K562 (cell line): ENCODE measurements around the gene ARFRP1. TPM values are rescaled to one million over a fixed set of nuclear protein-coding genes. Genes with fewer than 3 reads are reported as not detected.

Experiments
- BCL6 ChIP-seq: fragments of 250-450 bp; sonication (Bioruptor Pico); IDR thresholded peaks from 2 replicates; pipeline ENCODE4 v1.4.0; 2020
- BHLHE40 ChIP-seq: IDR thresholded peaks from 2 replicates; pipeline ENCODE4 v1.6.1; 2011; ENCODE audit warnings: low read length, improper control_type of control experiment
- CREB1 ChIP-seq, 2 experiments: sonication (generic) in 1 of 2; formaldehyde crosslinking in 1 of 2; IDR thresholded peaks; 2 replicates each; pipeline versions ENCODE4 v1.6.1 to v1.8.0; 2012 to 2022; ENCODE audit warnings: inconsistent platforms in 1 of 2, mild to moderate bottlenecking in 1 of 2, missing genetic modification reagents in 1 of 2, moderate library complexity in 1 of 2
- ELK1 ChIP-seq: sonication (generic); formaldehyde crosslinking; IDR thresholded peaks from 2 replicates; pipeline ENCODE4 v1.8.1; 2022; ENCODE audit warnings: missing genetic modification reagents
- GATAD2A ChIP-seq: fragments of 450-650 bp; IDR thresholded peaks from 2 replicates; pipeline ENCODE4 v1.6.1; 2017
- HDAC1 ChIP-seq, 2 experiments: fragments of 450-650 bp; IDR thresholded peaks; 2 replicates each; pipeline ENCODE4 v1.6.1; 2016 to 2017; ENCODE audit warnings: inconsistent platforms in 1 of 2, mild to moderate bottlenecking in 1 of 2, moderate library complexity in 1 of 2
- KAT7 ChIP-seq: sonication (generic); formaldehyde crosslinking; IDR thresholded peaks from 2 replicates; pipeline ENCODE4 v1.8.0; 2022; ENCODE audit warnings: missing genetic modification reagents, mild to moderate bottlenecking, borderline replicate concordance
- KLF1 ChIP-seq: fragments of 450-650 bp; IDR thresholded peaks from 2 replicates; pipeline ENCODE4 v1.6.1; 2016; ENCODE audit warnings: missing genetic modification characterization, missing compliant biosample characterization
- MAFK ChIP-seq: IDR thresholded peaks from 2 replicates; pipeline ENCODE4 v1.6.1; 2011; ENCODE audit warnings: low read length, improper control_type of control experiment
- MED1 ChIP-seq: sonication (generic); formaldehyde crosslinking; IDR thresholded peaks from 2 replicates; pipeline ENCODE4 v1.8.1; 2023; ENCODE audit warnings: missing genetic modification reagents, borderline replicate concordance
- NFATC3 ChIP-seq: fragments of 450-650 bp; IDR thresholded peaks from 2 replicates; pipeline ENCODE4 v1.6.1; 2017; ENCODE audit warnings: mild to moderate bottlenecking
- NR2C1 ChIP-seq, 2 experiments: fragments of 450-650 bp; IDR thresholded peaks; 2 replicates each; pipeline ENCODE4 v1.6.1; 2017; ENCODE audit warnings: mild to moderate bottlenecking in 2 of 2, antibody characterized with exemption in 1 of 2, inconsistent platforms in 1 of 2, missing compliant biosample characterization in 1 of 2, missing genetic modification characterization in 1 of 2
- PURB ChIP-seq: sonication (generic); formaldehyde crosslinking; IDR thresholded peaks from 2 replicates; pipeline ENCODE4 v1.9.0; 2021; ENCODE audit warnings: low read depth, mild to moderate bottlenecking, missing genetic modification reagents
- RBFOX2 ChIP-seq: fragments of 200-400 bp; formaldehyde crosslinking; IDR thresholded peaks from 2 replicates; pipeline ENCODE4 v1.6.1; 2017; ENCODE audit warnings: low read depth, mild to moderate bottlenecking, low read length, moderate library complexity
- RCOR1 ChIP-seq, 2 experiments: IDR thresholded peaks; 2 replicates each; pipeline ENCODE4 v1.6.1; 2012; ENCODE audit warnings: low read depth in 2 of 2, low read length in 2 of 2, borderline replicate concordance in 1 of 2, improper control_type of control experiment in 1 of 2
- TAF7 ChIP-seq: fragments of 450-650 bp; IDR thresholded peaks from 2 replicates; pipeline ENCODE4 v1.6.1; 2016; ENCODE audit warnings: missing genetic modification characterization, missing compliant biosample characterization
- TEAD2 ChIP-seq: fragments of 450-650 bp; IDR thresholded peaks from 2 replicates; pipeline ENCODE4 v1.6.1; 2016; ENCODE audit warnings: missing genetic modification characterization, control low read depth, missing compliant biosample characterization
- XRCC3 ChIP-seq: fragments of 450-650 bp; IDR thresholded peaks from 2 replicates; pipeline ENCODE4 v1.6.1; 2017; ENCODE audit warnings: mild to moderate bottlenecking, moderate library complexity
- XRCC4 ChIP-seq: IDR thresholded peaks from one replicate; pipeline ENCODE4 v1.6.1; 2011; ENCODE audit not compliant: insufficient read depth, insufficient read length; ENCODE audit errors: extremely low read depth
- YBX1 ChIP-seq: fragments of 450-650 bp; IDR thresholded peaks from 2 replicates; pipeline ENCODE4 v1.7.1; 2016; ENCODE audit warnings: mild to moderate bottlenecking
- ZBTB49 ChIP-seq: sonication (generic); formaldehyde crosslinking; IDR thresholded peaks from 2 replicates; pipeline ENCODE4 v1.8.0; 2022; ENCODE audit warnings: missing genetic modification reagents, mild to moderate bottlenecking, borderline replicate concordance
- ZFX ChIP-seq: sonication (generic); formaldehyde crosslinking; IDR thresholded peaks from 2 replicates; pipeline ENCODE4 v1.8.0; 2022; ENCODE audit warnings: mild to moderate bottlenecking, missing genetic modification reagents, moderate library complexity
- ZNF354B ChIP-seq: fragments of 250-450 bp; sonication (Bioruptor Pico); IDR thresholded peaks from 2 replicates; pipeline ENCODE4 v1.4.0; 2020
- polyA plus RNA-seq, 8 experiments: library from polyadenylated mRNA; depleted of rRNA in 4 of 8; stranded (reverse) in 5 of 8; unstranded in 3 of 8; fragments of >200 nt; fragmentation: Nextera tagmentation in 2 of 8; fragmentation: Illumina TruSeq in 1 of 8; extraction: Ambion mirVana in 2 of 8; extraction: Trizol in 1 of 8; gene quantifications; 2 replicates each; pipeline versions ENCODE4 v1.2.1 to v1.2.3, GENCODE V29; 2011 to 2014; ENCODE audit warnings: inconsistent platforms in 1 of 8, missing spikeins in 1 of 8
- total RNA-seq, 7 experiments: library from RNA; depleted of rRNA in 6 of 7; stranded (reverse); fragments of >200 nt in 6 of 7; fragmentation: Illumina TruSeq in 2 of 7; extraction: Trizol in 2 of 7; gene quantifications; 2 replicates each; pipeline versions ENCODE4 v1.2.1 to v1.2.3, GENCODE V29; 2011 to 2021; ENCODE audit warnings: low replicate concordance in 1 of 7
- TF ChIP-seq, protein P1 (sequence below): sonication (generic); formaldehyde crosslinking; IDR thresholded peaks from 2 replicates; pipeline ENCODE4 v1.9.0; 2022; ENCODE audit warnings: mild to moderate bottlenecking, missing genetic modification reagents
- TF ChIP-seq, protein P2 (sequence below): sonication (generic); formaldehyde crosslinking; IDR thresholded peaks from 2 replicates; pipeline ENCODE4 v1.9.0; 2022; ENCODE audit warnings: mild to moderate bottlenecking, missing genetic modification reagents

The ARFRP1 gene
- total and polyA plus RNA-seq, 9 of the 15 experiments (the other 6 are each of a cell fraction or from before 2014, with no cell fraction given) = 2.2 to 78.9 (median 37.3) TPM

GRCh38 chr20:63686492-63687321 is 21.1 kb downstream of the ARFRP1 start (continued):
- peak; percentile 39; the same call in 1 of the 2 replicates for TF ChIP-seq KAT7 (CRISPR knock-in tag)
- TF ChIP-seq BCL6 = no peak
- TF ChIP-seq CREB1 (IDR thresholded peaks at IDR 0.05) = no peak
- TF ChIP-seq CREB1 (CRISPR knock-in tag; IDR thresholded peaks at IDR 0.05) = 0 out of 2 replicates have a peak, but pooled peaks have one; percentile 30
- TF ChIP-seq MAFK = no peak
- no peak for TF ChIP-seq ZNF354B (CRISPR knock-in tag)
- TF ChIP-seq PURB (CRISPR knock-in tag) = no peak
- no peak for TF ChIP-seq GATAD2A
- no peak for TF ChIP-seq MED1 (CRISPR knock-in tag)
- no peak for TF ChIP-seq HDAC1 (IDR thresholded peaks at IDR 0.05)
- no peak for TF ChIP-seq RCOR1 (IDR thresholded peaks at IDR 0.05; ENCODE audit: borderline replicate concordance in 1 of 2, low read depth in 2 of 2, low read length in 2 of 2)
- TF ChIP-seq ELK1 = no peak
- peak; percentile 23; the same call in 1 of the 2 replicates for TF ChIP-seq KLF1 (tag)
- TF ChIP-seq NFATC3 = no peak
- TF ChIP-seq NR2C1 (IDR thresholded peaks at IDR 0.05) = no peak
- 0 out of 2 replicates have a peak, but pooled peaks have one; percentile 23 for TF ChIP-seq NR2C1 (tag; IDR thresholded peaks at IDR 0.05)
- TF ChIP-seq TAF7 (tag) = no peak
- peak; percentile 22; the same call in 1 of the 2 replicates for TF ChIP-seq RBFOX2
- no peak for TF ChIP-seq ZBTB49
- TF ChIP-seq ZFX (CRISPR knock-in tag) = peak; percentile 57
- TF ChIP-seq, protein P1, sequence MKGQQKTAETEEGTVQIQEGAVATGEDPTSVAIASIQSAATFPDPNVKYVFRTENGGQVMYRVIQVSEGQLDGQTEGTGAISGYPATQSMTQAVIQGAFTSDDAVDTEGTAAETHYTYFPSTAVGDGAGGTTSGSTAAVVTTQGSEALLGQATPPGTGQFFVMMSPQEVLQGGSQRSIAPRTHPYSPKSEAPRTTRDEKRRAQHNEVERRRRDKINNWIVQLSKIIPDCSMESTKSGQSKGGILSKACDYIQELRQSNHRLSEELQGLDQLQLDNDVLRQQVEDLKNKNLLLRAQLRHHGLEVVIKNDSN = peak; percentile 22; the same call in 1 of the 2 replicates
- peak; percentile 62; the same call in 1 of the 2 replicates for TF ChIP-seq BHLHE40
- TF ChIP-seq YBX1 = no peak
- no peak for TF ChIP-seq XRCC4
- TF ChIP-seq, protein P2, sequence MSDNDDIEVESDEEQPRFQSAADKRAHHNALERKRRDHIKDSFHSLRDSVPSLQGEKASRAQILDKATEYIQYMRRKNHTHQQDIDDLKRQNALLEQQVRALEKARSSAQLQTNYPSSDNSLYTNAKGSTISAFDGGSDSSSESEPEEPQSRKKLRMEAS = peak; percentile 61
- no peak for TF ChIP-seq TEAD2 (tag)
- no peak for TF ChIP-seq XRCC3
